ENCODE data around the gene VPS45.

- TF ChIP-seq CTCF (IDR thresholded peaks at IDR 0.05; ENCODE audit: insufficient read depth, low read depth, low read length) (no peak), EZH2 (IDR thresholded peaks at IDR 0.05; ENCODE audit: insufficient read depth, low read length) (no peak)
Measured at GRCh38 chr1:150111670-150112069, 44.1 kb downstream of the VPS45 start.
